ENCODE results near the gene MRPL41. TPM values are rescaled to one million over a fixed set of nuclear protein-coding genes. Genes with fewer than 3 reads are reported as not detected.
"Not testable (repeated sequence)": the region's sequence is repeated elsewhere in the genome, so short reads cannot be mapped to it uniquely, and the experiment has no call there.

The MRPL41 gene
- total RNA-seq, 1 donor from 2014 or later: 41.4 TPM

GRCh38 chr9:137514691-137515337 is 36.9 kb upstream of the MRPL41 start:
- no peak overlapping the region for H3K4me3 Mint-ChIP-seq (ENCODE audit: unreplicated experiment)
- no peak for DNase-seq (ENCODE audit: low spot score)
- peaks cover 4% of the 10 kb centered on the region for H3K27me3 Mint-ChIP-seq (ENCODE audit: unreplicated experiment)
- H3K9me3 Mint-ChIP-seq (ENCODE audit: unreplicated experiment): no peaks in the 10 kb centered on the region
- no peak overlapping the region for H3K27ac Mint-ChIP-seq (ENCODE audit: unreplicated experiment)
- H3K4me1 Mint-ChIP-seq (ENCODE audit: unreplicated experiment): no peaks in the 10 kb centered on the region
- no peak for TF ChIP-seq CTCF (IDR thresholded peaks at IDR 0.05; ENCODE audit: unreplicated experiment)
- peaks cover 12% of the 10 kb centered on the region for H3K36me3 Mint-ChIP-seq (ENCODE audit: low read depth, unreplicated experiment)

- H3K36me3 Mint-ChIP-seq (ENCODE audit: low read depth, unreplicated experiment): peaks cover 15% of the 10 kb centered on the region
Measured at GRCh38 chr9:137515338-137515724, 36.3 kb upstream of the MRPL41 start.

DNA sequence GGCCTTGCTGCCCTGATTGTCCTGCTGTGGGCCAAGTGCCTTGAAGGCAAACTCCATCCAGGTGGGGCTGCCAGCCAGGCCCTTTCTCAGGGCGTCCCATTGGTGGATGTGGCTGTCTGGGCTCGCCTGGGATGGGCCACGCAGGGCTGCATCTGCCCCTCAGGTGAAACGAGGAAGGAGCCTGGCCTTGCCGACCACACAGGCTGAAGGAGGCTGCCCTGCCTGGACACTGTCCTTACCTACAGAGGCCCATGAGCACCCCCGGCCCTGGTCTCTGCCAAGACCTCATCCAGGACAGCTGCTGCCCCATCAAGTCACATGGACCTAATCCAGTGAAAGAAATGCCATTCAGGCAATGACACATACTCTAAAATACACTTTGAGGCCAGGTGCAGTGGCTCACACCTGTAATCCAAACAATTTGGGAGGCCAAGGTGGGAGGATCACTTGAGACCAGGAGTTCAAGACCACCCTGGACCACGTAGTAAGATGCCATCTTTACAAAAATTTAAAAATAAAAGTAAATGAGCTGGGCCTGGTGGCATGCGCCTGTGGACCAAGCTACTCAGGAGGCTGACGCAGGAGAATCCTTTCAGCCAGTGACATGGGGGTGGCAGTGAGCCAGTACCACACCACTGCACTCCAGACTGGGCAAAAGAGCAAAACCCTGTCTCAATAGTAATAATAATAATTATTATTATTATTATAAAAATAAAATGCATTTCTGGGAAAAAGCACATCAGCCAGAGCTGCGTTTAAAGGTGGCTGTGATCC is 35.3 kb upstream of the MRPL41 start:
- H3K27ac Mint-ChIP-seq (ENCODE audit: unreplicated experiment): no peak overlapping the region
- H3K36me3 Mint-ChIP-seq (ENCODE audit: low read depth, unreplicated experiment): peaks cover 16% of the 10 kb centered on the region
- H3K27me3 Mint-ChIP-seq (ENCODE audit: unreplicated experiment): peaks cover 4% of the 10 kb centered on the region
- H3K4me1 Mint-ChIP-seq (ENCODE audit: unreplicated experiment): no peaks in the 10 kb centered on the region
- no peak overlapping the region for H3K4me3 Mint-ChIP-seq (ENCODE audit: unreplicated experiment)
- no peak for DNase-seq (ENCODE audit: low spot score)
- H3K9me3 Mint-ChIP-seq (ENCODE audit: unreplicated experiment): no peaks in the 10 kb centered on the region
- TF ChIP-seq CTCF (IDR thresholded peaks at IDR 0.05; ENCODE audit: unreplicated experiment): no peak

More at GRCh38 chr9:137515338-137515724, 36.3 kb upstream of the MRPL41 start:
- TF ChIP-seq CTCF (IDR thresholded peaks at IDR 0.05; ENCODE audit: unreplicated experiment): no peak
- H3K4me1 Mint-ChIP-seq (ENCODE audit: unreplicated experiment): no peaks in the 10 kb centered on the region
- no peak overlapping the region for H3K27ac Mint-ChIP-seq (ENCODE audit: unreplicated experiment)
- DNase-seq (ENCODE audit: low spot score): no peak
- H3K4me3 Mint-ChIP-seq (ENCODE audit: unreplicated experiment): no peak overlapping the region
- H3K27me3 Mint-ChIP-seq (ENCODE audit: unreplicated experiment): peaks cover 4% of the 10 kb centered on the region
- H3K9me3 Mint-ChIP-seq (ENCODE audit: unreplicated experiment): no peaks in the 10 kb centered on the region

DNA sequence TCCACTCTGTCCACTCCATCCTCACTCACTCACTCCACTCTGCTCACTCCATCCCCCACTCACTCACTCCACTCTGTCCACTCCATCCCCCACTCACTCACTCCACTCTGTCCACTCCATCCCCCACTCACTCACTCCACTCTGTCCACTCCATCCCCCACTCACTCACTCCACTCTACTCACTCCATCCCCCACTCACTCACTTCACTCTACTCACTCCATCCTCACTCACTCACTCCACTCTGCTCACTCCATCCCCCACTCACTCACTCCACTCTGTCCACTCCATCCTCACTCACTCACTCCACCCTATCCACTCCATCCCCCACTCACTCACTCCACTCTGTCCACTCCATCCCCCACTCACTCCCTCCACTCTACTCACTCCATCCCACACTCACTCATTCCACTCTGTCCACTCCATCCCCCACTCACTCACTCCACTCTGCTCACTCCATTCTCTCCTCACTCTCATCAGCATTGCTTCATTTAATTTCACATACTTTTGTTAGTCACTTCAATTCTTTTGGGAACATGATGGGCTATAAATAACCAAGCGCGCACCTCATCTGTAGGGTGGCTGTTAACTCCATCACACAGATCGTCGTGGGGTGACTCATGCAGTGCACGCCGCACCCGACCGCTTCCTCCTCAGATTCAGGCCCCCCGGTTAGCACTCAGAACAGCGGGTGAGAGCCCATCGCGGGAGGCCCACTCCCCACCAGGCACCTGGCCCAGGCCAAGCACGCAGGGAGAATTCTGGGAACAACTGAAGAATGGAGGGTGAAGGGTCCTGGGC is 32.8 kb upstream of the MRPL41 start:
- not testable (repeated sequence) for H3K27me3 Mint-ChIP-seq (ENCODE audit: unreplicated experiment); H3K27ac Mint-ChIP-seq (ENCODE audit: unreplicated experiment); DNase-seq (ENCODE audit: low spot score); H3K9me3 Mint-ChIP-seq (ENCODE audit: unreplicated experiment); H3K4me3 Mint-ChIP-seq (ENCODE audit: unreplicated experiment); H3K36me3 Mint-ChIP-seq (ENCODE audit: low read depth, unreplicated experiment); H3K4me1 Mint-ChIP-seq (ENCODE audit: unreplicated experiment)

- Mint-ChIP-seq H3K4me1 (ENCODE audit: unreplicated experiment) (no peaks in the 10 kb centered on the region), H3K27me3 (ENCODE audit: unreplicated experiment) (peaks cover 2% of the 10 kb centered on the region), H3K4me3 (ENCODE audit: unreplicated experiment) (no peak overlapping the region), H3K36me3 (ENCODE audit: low read depth, unreplicated experiment) (peaks cover 4% of the 10 kb centered on the region), H3K27ac (ENCODE audit: unreplicated experiment) (no peak overlapping the region), H3K9me3 (ENCODE audit: unreplicated experiment) (no peaks in the 10 kb centered on the region)
- no peak for TF ChIP-seq CTCF (IDR thresholded peaks at IDR 0.05; ENCODE audit: unreplicated experiment)
- no peak for DNase-seq (ENCODE audit: low spot score)
Measured at GRCh38 chr9:137519553-137519952, 32.1 kb upstream of the MRPL41 start.

All from endothelial cell (in vitro differentiated cells).